Peyer's patch (tissue), 4 donors: ENCODE data around the gene MDFIC2. TPM values are rescaled to one million over a fixed set of nuclear protein-coding genes. Genes with fewer than 3 reads are reported as not detected.

Experiments
- DNase-seq, 3 donors: peaks; one replicate each; pipeline ENCODE4 v3.0.0-alpha.2; 2017 to 2019
- H3K27ac ChIP-seq, 4 donors: fragments of 200-600 bp; sonication (generic); one replicate each; pipeline ENCODE4 v1.5.1; 2016 to 2019
- H3K27me3 ChIP-seq, 2 donors: fragments of 200-600 bp; sonication (generic); one replicate each; pipeline ENCODE4 v1.5.1; 2019
- H3K36me3 ChIP-seq, 3 donors: fragments of 200-600 bp; sonication (generic); one replicate each; pipeline ENCODE4 v1.5.1; 2016 to 2019
- H3K4me1 ChIP-seq, 4 donors: fragments of 200-600 bp; sonication (generic); one replicate each; pipeline ENCODE4 v1.5.1; 2016 to 2019
- H3K4me3 ChIP-seq, 4 donors: fragments of 200-600 bp; sonication (generic); 1 replicate in 3 of 4; 2 replicates in 1 of 4; pipeline ENCODE4 v1.5.1; 2016 to 2019; ENCODE audit warnings: mild to moderate bottlenecking in 1 of 4
- H3K9me3 ChIP-seq, 4 donors: fragments of 200-600 bp; sonication (generic); one replicate each; pipeline ENCODE4 v1.5.1; 2016 to 2019; ENCODE audit warnings: mild to moderate bottlenecking in 1 of 4
- POLR2A ChIP-seq, 2 donors: fragments of 450-650 bp; IDR thresholded peaks; one replicate each; pipeline ENCODE4 v1.5.1; 2017; ENCODE audit warnings: antibody characterized with exemption in 2 of 2, mild to moderate bottlenecking in 2 of 2, moderate library complexity in 2 of 2
- total RNA-seq, 4 donors: library from RNA; depleted of rRNA; stranded (reverse); fragments of >200 nt; gene quantifications; one replicate each; pipeline ENCODE4 v1.1.0, GENCODE V29; 2016
- TF ChIP-seq, protein P1 (sequence below), 6 experiments: fragments of 450-650 bp in 4 of 6; fragments of 200-600 bp in 2 of 6; sonication (generic) in 1 of 6; IDR thresholded peaks; one replicate each; pipeline ENCODE4 v1.5.1; 2017 to 2019; ENCODE audit warnings: antibody characterized with exemption in 6 of 6, mild to moderate bottlenecking in 3 of 6, moderate library complexity in 1 of 6

Gene MDFIC2
- total RNA-seq, 4 donors from 2014 or later, result not detected

DNA sequence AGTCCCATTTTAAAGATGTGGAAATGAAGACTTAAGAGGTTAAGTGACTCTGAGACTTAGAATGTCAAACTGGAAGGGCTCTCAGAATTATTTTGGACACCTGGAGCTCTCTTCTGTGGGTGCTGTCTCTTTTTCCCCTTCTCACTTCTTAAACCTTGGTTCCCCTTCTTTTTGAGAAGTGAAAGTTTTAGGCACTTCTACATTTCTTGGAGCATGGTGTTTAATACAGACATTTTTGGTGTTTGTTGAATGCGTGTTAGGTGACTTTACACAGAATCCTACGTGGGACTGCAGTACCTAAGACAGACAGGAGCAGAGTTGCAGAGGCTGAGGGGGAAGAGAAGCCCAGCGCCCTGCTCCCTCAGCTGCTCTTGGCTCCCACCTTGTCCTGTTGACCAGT is 133.3 kb downstream of the MDFIC2 start:
- Histone ChIP-seq H3K4me3 (no peak overlapping the region), H3K27ac (no peak overlapping the region), H3K36me3 (no peaks in the 10 kb centered on the region), H3K9me3 (no peaks in the 10 kb centered on the region), H3K4me1 (no peaks in the 10 kb centered on the region), H3K27me3 (no peaks in the 10 kb centered on the region)
- TF ChIP-seq, protein P1, sequence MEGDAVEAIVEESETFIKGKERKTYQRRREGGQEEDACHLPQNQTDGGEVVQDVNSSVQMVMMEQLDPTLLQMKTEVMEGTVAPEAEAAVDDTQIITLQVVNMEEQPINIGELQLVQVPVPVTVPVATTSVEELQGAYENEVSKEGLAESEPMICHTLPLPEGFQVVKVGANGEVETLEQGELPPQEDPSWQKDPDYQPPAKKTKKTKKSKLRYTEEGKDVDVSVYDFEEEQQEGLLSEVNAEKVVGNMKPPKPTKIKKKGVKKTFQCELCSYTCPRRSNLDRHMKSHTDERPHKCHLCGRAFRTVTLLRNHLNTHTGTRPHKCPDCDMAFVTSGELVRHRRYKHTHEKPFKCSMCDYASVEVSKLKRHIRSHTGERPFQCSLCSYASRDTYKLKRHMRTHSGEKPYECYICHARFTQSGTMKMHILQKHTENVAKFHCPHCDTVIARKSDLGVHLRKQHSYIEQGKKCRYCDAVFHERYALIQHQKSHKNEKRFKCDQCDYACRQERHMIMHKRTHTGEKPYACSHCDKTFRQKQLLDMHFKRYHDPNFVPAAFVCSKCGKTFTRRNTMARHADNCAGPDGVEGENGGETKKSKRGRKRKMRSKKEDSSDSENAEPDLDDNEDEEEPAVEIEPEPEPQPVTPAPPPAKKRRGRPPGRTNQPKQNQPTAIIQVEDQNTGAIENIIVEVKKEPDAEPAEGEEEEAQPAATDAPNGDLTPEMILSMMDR (IDR thresholded peaks at IDR 0.05), result no peak
- TF ChIP-seq POLR2A (IDR thresholded peaks at IDR 0.05), result no peak
- no peak for DNase-seq

DNA sequence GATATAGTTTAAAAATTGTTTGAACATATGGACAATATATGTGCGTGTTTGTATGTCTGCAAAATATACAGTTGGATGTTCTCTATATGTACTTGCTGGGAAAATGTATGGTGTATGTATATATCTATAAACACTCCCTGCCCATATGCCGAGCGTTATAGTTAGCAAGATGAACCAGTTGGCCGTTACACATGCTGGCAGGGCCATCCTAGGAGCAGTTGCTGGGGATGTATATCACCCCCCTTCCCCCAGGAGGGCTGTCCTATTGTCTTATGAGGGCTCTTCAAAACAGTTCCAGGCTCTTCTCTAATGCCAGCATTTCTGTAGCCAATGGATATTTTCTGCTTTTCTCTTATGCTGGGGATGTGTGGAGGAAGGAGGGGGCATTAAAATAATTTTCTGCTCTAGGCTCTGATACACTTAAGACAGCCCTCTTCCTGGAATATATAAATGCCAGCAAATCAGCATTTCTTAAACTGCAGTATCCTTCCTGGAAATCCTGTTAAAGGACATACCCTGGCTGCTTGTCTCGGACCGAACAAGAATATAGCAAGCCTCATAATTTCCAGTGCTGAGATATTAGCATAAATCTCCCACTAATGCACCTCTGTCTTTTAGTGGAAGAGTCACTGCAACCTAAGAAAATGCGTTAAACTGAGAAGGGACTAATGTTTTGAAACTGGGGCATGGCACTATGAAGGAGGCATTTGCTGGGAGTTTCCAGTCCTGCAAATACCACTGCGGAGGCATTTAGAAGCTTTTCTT is 134.4 kb downstream of the MDFIC2 start:
- Histone ChIP-seq H3K4me3 (no peak overlapping the region), H3K36me3 (no peaks in the 10 kb centered on the region), H3K4me1 (no peaks in the 10 kb centered on the region), H3K27me3 (no peaks in the 10 kb centered on the region), H3K9me3 (no peaks in the 10 kb centered on the region), H3K27ac (no peak overlapping the region)
- TF ChIP-seq, protein P1 (IDR thresholded peaks at IDR 0.05), result no peak
- no peak for TF ChIP-seq POLR2A (IDR thresholded peaks at IDR 0.05)
- no peak for DNase-seq

DNA sequence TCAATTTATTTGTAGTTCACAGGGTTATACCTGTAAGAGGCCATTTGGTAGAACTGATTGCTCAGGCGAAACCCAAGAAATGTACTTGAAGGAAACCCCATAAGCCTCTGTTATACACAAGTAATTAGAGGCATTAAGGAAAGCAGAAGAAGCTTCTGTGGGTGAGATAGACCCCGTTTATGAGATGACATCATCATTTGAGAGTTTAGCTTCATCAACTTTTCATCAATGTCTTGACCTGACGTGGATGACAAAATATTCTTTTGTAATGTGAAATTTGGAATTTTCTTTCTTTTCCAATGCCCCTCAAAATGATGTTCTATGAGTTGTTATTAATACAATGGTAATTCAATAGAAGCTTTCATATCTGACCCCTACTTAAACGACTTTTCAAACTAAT is 136.2 kb downstream of the MDFIC2 start:
- TF ChIP-seq, protein P1 (IDR thresholded peaks at IDR 0.05), result no peak
- TF ChIP-seq POLR2A (IDR thresholded peaks at IDR 0.05), result no peak
- H3K36me3 ChIP-seq, result no peaks in the 10 kb centered on the region
- H3K4me3 ChIP-seq, result no peak overlapping the region

DNA sequence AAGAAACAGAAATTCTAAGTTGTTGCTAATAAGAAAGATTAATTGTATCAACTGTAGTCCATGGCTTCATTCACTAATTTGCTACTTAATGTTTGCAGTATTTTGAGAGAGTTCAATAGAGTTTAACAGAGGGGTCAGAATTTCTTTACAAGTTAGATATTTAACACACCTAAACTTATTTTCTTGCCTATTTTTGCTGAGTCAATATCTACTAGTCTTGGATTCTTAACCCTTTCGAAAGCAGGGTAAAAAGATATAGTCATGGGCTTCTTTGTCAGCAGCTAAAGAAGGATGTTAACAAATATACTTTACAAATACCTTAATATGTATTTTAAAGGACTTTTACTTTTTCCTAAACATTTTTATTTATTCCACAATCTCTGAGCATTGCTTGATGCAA is 155.6 kb downstream of the MDFIC2 start:
- H3K27ac ChIP-seq, result no peak overlapping the region
- TF ChIP-seq POLR2A (IDR thresholded peaks at IDR 0.05), result no peak
- TF ChIP-seq, protein P1 (IDR thresholded peaks at IDR 0.05), result no peak
- H3K4me1 ChIP-seq, result no peaks in the 10 kb centered on the region
- H3K4me3 ChIP-seq, result no peak overlapping the region
- H3K9me3 ChIP-seq, result no peaks in the 10 kb centered on the region
- H3K36me3 ChIP-seq, result no peaks in the 10 kb centered on the region
- no peaks in the 10 kb centered on the region for H3K27me3 ChIP-seq
- no peak for DNase-seq

More for the DNA sequence above, 136.2 kb downstream of the MDFIC2 start:
- no peak for DNase-seq
- Histone ChIP-seq H3K9me3 (no peaks in the 10 kb centered on the region), H3K4me1 (no peaks in the 10 kb centered on the region), H3K27ac (no peak overlapping the region), H3K27me3 (no peaks in the 10 kb centered on the region)

DNA sequence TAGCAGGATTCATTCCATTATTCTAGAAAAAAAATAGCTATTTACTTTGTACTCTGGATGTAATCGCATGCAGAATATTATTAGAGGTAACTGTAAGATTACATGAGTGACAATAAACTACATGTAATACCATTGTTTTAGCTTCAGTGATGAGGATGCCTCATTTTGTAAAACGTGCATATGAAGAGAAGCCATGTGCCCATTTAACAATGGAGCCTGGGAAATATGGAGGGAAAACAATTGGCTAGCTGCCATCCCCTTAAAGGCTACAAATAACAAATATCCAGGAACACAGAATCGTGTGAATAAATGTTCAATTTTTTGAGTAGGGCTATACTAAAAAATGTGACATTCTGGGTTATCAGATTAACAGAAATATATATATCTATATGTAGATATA is 161.8 kb downstream of the MDFIC2 start:
- Histone ChIP-seq H3K27ac (no peak overlapping the region), H3K4me3 (no peak overlapping the region), H3K36me3 (no peaks in the 10 kb centered on the region), H3K9me3 (no peaks in the 10 kb centered on the region), H3K4me1 (no peaks in the 10 kb centered on the region), H3K27me3 (no peaks in the 10 kb centered on the region)
- TF ChIP-seq POLR2A (IDR thresholded peaks at IDR 0.05), result no peak
- TF ChIP-seq, protein P1 (IDR thresholded peaks at IDR 0.05), result no peak
- DNase-seq, result no peak
